ENCODE measurements around the gene CABP4. TPM values are rescaled to one million over a fixed set of nuclear protein-coding genes. Genes with fewer than 3 reads are reported as not detected.

CABP4 gene
- total RNA-seq, 1 donor from 2014 or later = 3.2 TPM

DNA sequence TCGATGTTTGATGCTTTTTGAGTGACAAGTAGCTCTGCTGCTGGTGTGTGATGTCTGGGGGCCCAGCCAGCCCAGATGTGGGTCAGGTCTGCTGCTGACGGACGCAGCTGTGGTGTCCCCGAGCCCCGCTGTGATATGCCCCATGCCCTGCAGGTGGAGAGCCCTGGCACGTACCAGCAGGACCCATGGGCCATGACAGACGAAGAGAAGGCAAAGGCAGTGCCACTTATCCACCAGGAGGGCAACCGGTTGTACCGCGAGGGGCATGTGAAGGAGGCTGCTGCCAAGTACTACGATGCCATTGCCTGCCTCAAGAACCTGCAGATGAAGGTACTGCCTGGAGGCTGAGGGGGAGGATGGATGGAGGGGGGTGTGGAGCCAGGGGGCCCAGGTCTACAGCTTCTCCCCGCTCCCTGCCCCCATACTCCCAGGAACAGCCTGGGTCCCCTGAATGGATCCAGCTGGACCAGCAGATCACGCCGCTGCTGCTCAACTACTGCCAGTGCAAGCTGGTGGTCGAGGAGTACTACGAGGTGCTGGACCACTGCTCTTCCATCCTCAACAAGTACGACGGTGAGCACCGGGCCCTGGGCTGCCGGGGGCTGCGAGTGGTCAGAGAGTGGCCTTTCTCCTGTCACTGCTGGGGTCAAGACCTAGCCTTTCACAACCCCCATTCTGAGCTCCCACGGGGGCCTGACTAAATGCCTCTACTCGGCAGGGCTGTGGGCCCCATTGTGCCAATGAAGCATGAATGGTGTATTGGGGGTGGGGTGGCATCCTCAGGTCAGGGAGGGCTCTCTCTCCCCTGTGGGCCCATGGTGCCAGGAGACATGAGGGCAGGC lies 35.0 kb downstream of the CABP4 start:
- no peaks in the 10 kb centered on the region for H3K27me3 ChIP-seq
- no peak overlapping the region for H3K27ac ChIP-seq
- H3K4me3 ChIP-seq = no peak overlapping the region
- peaks cover 60% of the 10 kb centered on the region for H3K36me3 ChIP-seq
- TF ChIP-seq, protein P1, sequence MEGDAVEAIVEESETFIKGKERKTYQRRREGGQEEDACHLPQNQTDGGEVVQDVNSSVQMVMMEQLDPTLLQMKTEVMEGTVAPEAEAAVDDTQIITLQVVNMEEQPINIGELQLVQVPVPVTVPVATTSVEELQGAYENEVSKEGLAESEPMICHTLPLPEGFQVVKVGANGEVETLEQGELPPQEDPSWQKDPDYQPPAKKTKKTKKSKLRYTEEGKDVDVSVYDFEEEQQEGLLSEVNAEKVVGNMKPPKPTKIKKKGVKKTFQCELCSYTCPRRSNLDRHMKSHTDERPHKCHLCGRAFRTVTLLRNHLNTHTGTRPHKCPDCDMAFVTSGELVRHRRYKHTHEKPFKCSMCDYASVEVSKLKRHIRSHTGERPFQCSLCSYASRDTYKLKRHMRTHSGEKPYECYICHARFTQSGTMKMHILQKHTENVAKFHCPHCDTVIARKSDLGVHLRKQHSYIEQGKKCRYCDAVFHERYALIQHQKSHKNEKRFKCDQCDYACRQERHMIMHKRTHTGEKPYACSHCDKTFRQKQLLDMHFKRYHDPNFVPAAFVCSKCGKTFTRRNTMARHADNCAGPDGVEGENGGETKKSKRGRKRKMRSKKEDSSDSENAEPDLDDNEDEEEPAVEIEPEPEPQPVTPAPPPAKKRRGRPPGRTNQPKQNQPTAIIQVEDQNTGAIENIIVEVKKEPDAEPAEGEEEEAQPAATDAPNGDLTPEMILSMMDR (IDR thresholded peaks at IDR 0.05) = no peak
- H3K9me3 ChIP-seq = no peaks in the 10 kb centered on the region
- intact Hi-C loops (cut with DNase I) = no loop called here
- DNase-seq (no peak), ATAC-seq (no peak)
- peaks cover 11% of the 10 kb centered on the region for H3K4me1 ChIP-seq

DNA sequence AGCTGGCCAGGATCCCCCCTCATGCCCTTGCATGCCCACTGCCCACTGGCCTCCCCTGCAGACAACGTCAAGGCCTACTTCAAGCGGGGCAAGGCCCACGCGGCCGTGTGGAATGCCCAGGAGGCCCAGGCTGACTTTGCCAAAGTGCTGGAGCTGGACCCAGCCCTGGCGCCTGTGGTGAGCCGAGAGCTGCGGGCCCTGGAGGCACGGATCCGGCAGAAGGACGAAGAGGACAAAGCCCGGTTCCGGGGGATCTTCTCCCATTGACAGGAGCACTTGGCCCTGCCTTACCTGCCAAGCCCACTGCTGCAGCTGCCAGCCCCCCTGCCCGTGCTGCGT lies 35.5 kb downstream of the CABP4 start:
- Histone ChIP-seq H3K27ac (no peak overlapping the region), H3K4me1 (peaks cover 5% of the 10 kb centered on the region), H3K27me3 (no peaks in the 10 kb centered on the region), H3K9me3 (no peaks in the 10 kb centered on the region), H3K4me3 (no peak overlapping the region), H3K36me3 (peaks cover 61% of the 10 kb centered on the region)
- DNase-seq = no peak
- TF ChIP-seq, protein P1 (IDR thresholded peaks at IDR 0.05) = no peak
- ATAC-seq = no peak
- intact Hi-C loops (cut with DNase I) = no loop called here

DNA sequence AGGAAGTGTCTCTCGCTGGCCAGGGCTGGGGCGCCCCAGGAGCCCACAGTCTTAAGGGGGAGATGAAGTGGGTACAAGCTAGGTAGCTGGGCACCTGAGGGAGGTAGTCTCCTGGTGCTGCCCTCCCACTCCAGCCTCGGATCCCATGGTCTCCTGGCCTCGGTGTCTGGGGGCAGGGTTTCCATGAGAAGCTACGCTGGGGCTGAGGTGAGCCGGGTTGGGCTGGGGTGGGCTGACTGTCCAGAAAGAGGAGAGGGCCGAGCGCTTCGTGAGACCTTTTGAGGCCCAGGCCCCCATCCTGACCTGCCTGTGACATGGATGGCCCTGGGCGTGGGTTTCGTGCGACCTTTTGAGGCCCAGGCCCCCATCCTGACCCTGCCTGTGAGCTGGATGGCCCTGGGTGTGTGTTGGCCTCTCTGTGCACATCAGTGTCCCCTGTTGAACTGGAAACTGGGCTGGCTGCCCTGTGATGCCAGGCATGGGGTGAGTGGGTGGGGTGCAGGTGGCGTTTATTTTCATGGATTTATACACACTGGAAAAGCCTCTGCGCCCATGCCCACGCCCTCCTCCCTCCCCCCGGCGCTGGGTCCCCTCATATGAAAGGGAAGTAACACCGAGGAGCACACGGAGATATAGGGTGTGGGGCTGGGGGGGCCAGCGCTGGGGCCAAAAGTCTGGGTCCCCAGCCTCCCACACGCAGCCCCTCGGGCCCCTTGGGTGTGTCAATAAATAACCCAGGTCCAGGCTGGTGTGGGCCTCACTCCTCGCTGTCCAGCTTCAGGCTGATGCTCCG lies 36.3 kb downstream of the CABP4 start:
- TF ChIP-seq, protein P1 (IDR thresholded peaks at IDR 0.05) = no peak
- H3K27me3 ChIP-seq = no peaks in the 10 kb centered on the region
- no peak overlapping the region for H3K27ac ChIP-seq
- ATAC-seq (no peak), DNase-seq (no peak)
- no peak overlapping the region for H3K4me3 ChIP-seq
- no peaks in the 10 kb centered on the region for H3K4me1 ChIP-seq
- H3K36me3 ChIP-seq = peaks cover 68% of the 10 kb centered on the region
- no peaks in the 10 kb centered on the region for H3K9me3 ChIP-seq
- intact Hi-C loops (cut with DNase I) = no loop called here

DNA sequence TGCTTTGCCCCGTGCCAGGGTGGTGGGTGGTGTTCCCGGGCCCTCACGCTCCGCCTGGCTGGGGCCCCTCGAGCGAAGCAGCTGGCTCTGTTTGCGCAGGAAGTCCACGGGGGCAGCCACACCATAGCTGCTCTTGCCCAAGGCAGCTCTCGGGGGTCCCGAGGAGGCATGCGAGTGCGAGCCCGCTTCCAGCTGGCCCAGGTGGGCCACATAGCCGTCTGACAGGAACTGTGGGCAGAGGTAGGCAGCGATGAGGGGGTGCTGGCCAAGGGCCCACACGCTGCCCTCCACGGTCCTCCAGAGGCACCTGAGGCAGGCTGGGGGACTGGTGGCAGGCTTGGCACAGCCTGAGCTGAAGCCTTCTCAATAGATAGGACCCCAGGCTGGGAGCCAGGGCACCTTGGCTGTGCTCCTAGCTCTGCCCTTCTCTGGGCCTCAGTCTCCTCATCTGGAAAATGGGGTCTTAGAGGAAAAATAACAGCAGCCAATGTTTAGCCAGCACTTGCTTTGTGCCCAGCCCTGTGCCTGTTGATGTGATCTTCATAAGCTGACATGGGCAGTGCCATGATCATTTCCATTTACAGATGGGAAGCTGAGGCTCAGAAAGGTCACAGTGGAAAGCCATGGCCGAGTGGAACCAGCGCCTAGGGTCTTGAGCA lies 37.0 kb downstream of the CABP4 start:
- H3K36me3 ChIP-seq = peaks cover 68% of the 10 kb centered on the region
- TF ChIP-seq, protein P1 (IDR thresholded peaks at IDR 0.05) = no peak
- no peak overlapping the region for H3K27ac ChIP-seq
- no peak for DNase-seq
- no peaks in the 10 kb centered on the region for H3K27me3 ChIP-seq
- no peak for ATAC-seq
- H3K9me3 ChIP-seq = no peaks in the 10 kb centered on the region
- intact Hi-C loops (cut with DNase I) = no loop called here
- no peak overlapping the region for H3K4me3 ChIP-seq
- no peaks in the 10 kb centered on the region for H3K4me1 ChIP-seq

DNA sequence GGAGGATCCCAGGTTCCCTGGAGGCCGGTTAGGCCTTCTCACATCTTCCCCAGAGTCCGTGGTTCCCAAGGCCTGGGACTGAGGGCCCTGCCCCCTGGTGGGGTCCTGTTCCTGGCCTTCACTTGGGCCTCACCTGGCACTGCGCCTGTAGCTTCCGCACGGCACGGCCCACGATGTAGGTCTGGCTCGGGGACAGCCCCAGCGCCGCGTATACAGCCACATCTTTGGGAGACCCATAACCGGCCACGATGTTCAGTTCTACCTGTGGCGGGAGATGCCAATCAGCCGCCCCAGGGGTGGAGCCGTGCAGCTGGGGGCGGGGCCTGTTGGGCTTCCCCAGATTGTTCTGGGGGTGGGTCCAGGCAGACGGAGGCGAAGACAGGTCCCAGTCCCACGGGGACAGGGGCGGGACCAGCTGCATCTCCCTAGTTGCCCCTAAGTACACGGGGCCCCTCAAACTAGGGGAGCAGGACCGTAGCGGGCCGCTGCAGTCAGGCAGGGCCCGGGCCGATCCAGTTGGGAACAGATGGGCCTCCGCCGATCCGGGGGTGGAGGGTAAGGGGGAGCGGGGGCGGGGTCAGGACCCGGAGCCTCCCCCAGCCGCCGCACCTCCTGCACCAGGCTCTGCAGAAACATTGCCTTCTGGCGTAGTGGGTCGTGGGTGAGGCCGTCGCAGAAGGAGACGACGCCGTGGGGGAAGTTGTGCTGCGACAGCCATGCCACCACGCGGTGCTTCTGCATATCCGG lies 37.8 kb downstream of the CABP4 start:
- Histone ChIP-seq H3K9me3 (no peaks in the 10 kb centered on the region), H3K27ac (no peak overlapping the region), H3K27me3 (no peaks in the 10 kb centered on the region), H3K4me3 (no peak overlapping the region), H3K4me1 (no peaks in the 10 kb centered on the region), H3K36me3 (peaks cover 65% of the 10 kb centered on the region)
- ATAC-seq = no peak
- TF ChIP-seq, protein P1 (IDR thresholded peaks at IDR 0.05) = no peak
- intact Hi-C loops (cut with DNase I) = no loop called here
- no peak for DNase-seq
